ENCODE results near the gene TFR2.
"Not testable (repeated sequence)": the region's sequence is repeated elsewhere in the genome, so short reads cannot be mapped to it uniquely, and the experiment has no call there.

DNA sequence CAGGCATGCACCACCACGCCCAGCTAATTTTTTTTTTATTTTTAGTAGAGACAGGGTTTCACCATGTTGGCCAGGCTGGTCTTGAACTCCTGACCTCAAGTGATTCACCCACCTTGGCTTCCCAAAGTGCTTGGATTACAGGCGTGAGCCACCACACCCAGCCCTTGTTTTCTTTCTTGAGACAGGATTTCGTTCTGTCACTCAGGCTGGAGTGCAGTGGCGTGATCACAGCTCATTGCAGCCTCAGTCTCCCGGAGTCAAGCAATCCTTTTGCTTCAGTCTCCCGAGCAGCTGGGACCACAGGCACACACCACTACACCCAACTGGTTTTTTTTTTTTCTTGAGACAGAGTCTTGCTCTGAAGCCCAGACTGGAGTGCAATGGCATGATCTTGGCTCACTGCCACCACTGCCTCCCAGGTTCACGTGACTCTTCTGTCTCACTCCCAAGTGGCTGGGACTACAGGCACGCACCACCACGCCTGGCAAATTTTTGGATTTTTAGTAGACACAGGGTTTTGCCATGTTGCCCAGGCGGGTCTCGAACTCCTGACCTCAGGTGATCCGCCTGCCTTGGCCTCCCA is 20.9 kb upstream of the TFR2 start:
- TF ChIP-seq, protein P1, sequence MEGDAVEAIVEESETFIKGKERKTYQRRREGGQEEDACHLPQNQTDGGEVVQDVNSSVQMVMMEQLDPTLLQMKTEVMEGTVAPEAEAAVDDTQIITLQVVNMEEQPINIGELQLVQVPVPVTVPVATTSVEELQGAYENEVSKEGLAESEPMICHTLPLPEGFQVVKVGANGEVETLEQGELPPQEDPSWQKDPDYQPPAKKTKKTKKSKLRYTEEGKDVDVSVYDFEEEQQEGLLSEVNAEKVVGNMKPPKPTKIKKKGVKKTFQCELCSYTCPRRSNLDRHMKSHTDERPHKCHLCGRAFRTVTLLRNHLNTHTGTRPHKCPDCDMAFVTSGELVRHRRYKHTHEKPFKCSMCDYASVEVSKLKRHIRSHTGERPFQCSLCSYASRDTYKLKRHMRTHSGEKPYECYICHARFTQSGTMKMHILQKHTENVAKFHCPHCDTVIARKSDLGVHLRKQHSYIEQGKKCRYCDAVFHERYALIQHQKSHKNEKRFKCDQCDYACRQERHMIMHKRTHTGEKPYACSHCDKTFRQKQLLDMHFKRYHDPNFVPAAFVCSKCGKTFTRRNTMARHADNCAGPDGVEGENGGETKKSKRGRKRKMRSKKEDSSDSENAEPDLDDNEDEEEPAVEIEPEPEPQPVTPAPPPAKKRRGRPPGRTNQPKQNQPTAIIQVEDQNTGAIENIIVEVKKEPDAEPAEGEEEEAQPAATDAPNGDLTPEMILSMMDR (IDR thresholded peaks at IDR 0.05; ENCODE audit: low read length): not testable (repeated sequence)
- not testable (repeated sequence) for TF ChIP-seq EZH2 (IDR thresholded peaks at IDR 0.05; ENCODE audit: borderline replicate concordance, low read length)

Data from OCI-LY1 (cell line).